Osteocyte (in vitro differentiated cells): Measurements from ENCODE around the gene DEAF1. TPM values are rescaled to one million over a fixed set of nuclear protein-coding genes. Genes with fewer than 3 reads are reported as not detected.
A peak's percentile ranks its signal among the peaks of the same experiment; 100 is the strongest.

Source experiments
- DNase-seq: peaks from one replicate; pipeline ENCODE4 v3.0.0; 2021; ENCODE audit warnings: mixed read lengths; ENCODE audit not compliant: unreplicated experiment; ENCODE audit errors: extremely low spot score
- H3K27ac Mint-ChIP-seq: one replicate; pipeline ENCODE4 v1.8.0; 2021; ENCODE audit warnings: mild to moderate bottlenecking, mixed read lengths; ENCODE audit not compliant: unreplicated experiment
- H3K27me3 Mint-ChIP-seq: one replicate; pipeline ENCODE4 v1.8.0; 2021; ENCODE audit warnings: mixed read lengths; ENCODE audit not compliant: unreplicated experiment
- H3K36me3 Mint-ChIP-seq: one replicate; pipeline ENCODE4 v1.8.0; 2021; ENCODE audit warnings: mixed read lengths; ENCODE audit not compliant: unreplicated experiment
- H3K4me1 Mint-ChIP-seq: one replicate; pipeline ENCODE4 v1.8.0; 2021; ENCODE audit warnings: mixed read lengths; ENCODE audit not compliant: unreplicated experiment
- H3K4me3 Mint-ChIP-seq: one replicate; pipeline ENCODE4 v1.8.0; 2021; ENCODE audit warnings: mild to moderate bottlenecking, moderate library complexity, mixed read lengths; ENCODE audit not compliant: unreplicated experiment
- H3K9me3 Mint-ChIP-seq: one replicate; pipeline ENCODE4 v1.8.0; 2021; ENCODE audit warnings: mixed read lengths; ENCODE audit not compliant: unreplicated experiment
- CTCF ChIP-seq: fragments of 200-600 bp; sonication (generic); IDR thresholded peaks from 2 replicates; pipeline ENCODE4 v1.5.0; 2021; ENCODE audit warnings: antibody characterized with exemption, mild to moderate bottlenecking, moderate library complexity
- total RNA-seq: library from RNA; stranded (reverse); gene quantifications from 2 replicates; pipeline ENCODE4 v1.2.1, GENCODE V29; 2021

Gene DEAF1
- total RNA-seq, 1 donor from 2014 or later = 113 TPM

- no peak for DNase-seq
- Mint-ChIP-seq H3K27me3 (peaks cover 6% of the 10 kb centered on the region), H3K4me3 (no peak overlapping the region), H3K9me3 (no peaks in the 10 kb centered on the region), H3K27ac (no peak overlapping the region), H3K36me3 (no peaks in the 10 kb centered on the region), H3K4me1 (peaks cover 13% of the 10 kb centered on the region)
- no peak for TF ChIP-seq CTCF
Measured at GRCh38 chr11:733072-733471, 38.0 kb upstream of the DEAF1 start.

GRCh38 chr11:729492-730074 is 34.6 kb upstream of the DEAF1 start:
- no peak for TF ChIP-seq CTCF
- no peaks in the 10 kb centered on the region for H3K36me3 Mint-ChIP-seq
- H3K9me3 Mint-ChIP-seq = no peaks in the 10 kb centered on the region
- H3K27ac Mint-ChIP-seq = no peak overlapping the region
- peaks cover 11% of the 10 kb centered on the region for H3K4me1 Mint-ChIP-seq
- no peak overlapping the region for H3K4me3 Mint-ChIP-seq
- no peaks in the 10 kb centered on the region for H3K27me3 Mint-ChIP-seq
- no peak for DNase-seq

GRCh38 chr11:728901-729491 is 34.0 kb upstream of the DEAF1 start:
- no peaks in the 10 kb centered on the region for H3K9me3 Mint-ChIP-seq
- no peak for DNase-seq
- no peak overlapping the region for H3K4me3 Mint-ChIP-seq
- no peak overlapping the region for H3K27ac Mint-ChIP-seq
- no peaks in the 10 kb centered on the region for H3K27me3 Mint-ChIP-seq
- H3K4me1 Mint-ChIP-seq = peaks cover 11% of the 10 kb centered on the region
- H3K36me3 Mint-ChIP-seq = no peaks in the 10 kb centered on the region
- no peak for TF ChIP-seq CTCF

- Mint-ChIP-seq H3K36me3 (no peaks in the 10 kb centered on the region), H3K4me3 (no peak overlapping the region), H3K27ac (peak overlapping the region; percentile 41), H3K9me3 (no peaks in the 10 kb centered on the region), H3K4me1 (peaks cover 15% of the 10 kb centered on the region), H3K27me3 (no peaks in the 10 kb centered on the region)
- TF ChIP-seq CTCF = peak; percentile 99
- peak; percentile 93 for DNase-seq
Measured at GRCh38 chr11:727859-728748, 33.1 kb upstream of the DEAF1 start.

GRCh38 chr11:727281-727701 is 32.3 kb upstream of the DEAF1 start:
- TF ChIP-seq CTCF = no peak
- no peaks in the 10 kb centered on the region for H3K9me3 Mint-ChIP-seq
- H3K27ac Mint-ChIP-seq = peak overlapping the region; percentile 23
- DNase-seq = no peak
- H3K4me1 Mint-ChIP-seq = peaks cover 16% of the 10 kb centered on the region
- no peaks in the 10 kb centered on the region for H3K27me3 Mint-ChIP-seq
- H3K4me3 Mint-ChIP-seq = no peak overlapping the region
- no peaks in the 10 kb centered on the region for H3K36me3 Mint-ChIP-seq
